Suprapubic skin (tissue), 4 donors: Measurements from ENCODE around the gene SYT8.

Source experiments
- EP300 ChIP-seq: sonication (generic); formaldehyde crosslinking; IDR thresholded peaks from one replicate; pipeline ENCODE4 v1.6.1; 2017; ENCODE audit warnings: antibody characterized with exemption
- POLR2A ChIP-seq, 2 donors: fragments of 450-650 bp; IDR thresholded peaks; one replicate each; pipeline ENCODE4 v1.6.1; 2017; ENCODE audit warnings: antibody characterized with exemption in 2 of 2, mild to moderate bottlenecking in 2 of 2, moderate library complexity in 2 of 2
- POLR2AphosphoS5 ChIP-seq, 3 donors: sonication (generic); formaldehyde crosslinking; IDR thresholded peaks; one replicate each; pipeline ENCODE4 v1.6.1; 2017; ENCODE audit warnings: antibody characterized with exemption in 3 of 3
- TF ChIP-seq, protein P1 (sequence below), 2 donors: fragments of 200-600 bp in 1 of 2; fragments of 450-650 bp in 1 of 2; sonication (generic) in 1 of 2; IDR thresholded peaks; one replicate each; pipeline ENCODE4 v1.5.1; 2016 to 2019; ENCODE audit warnings: antibody characterized with exemption in 2 of 2, mild to moderate bottlenecking in 1 of 2, moderate library complexity in 1 of 2

- TF ChIP-seq, protein P1, sequence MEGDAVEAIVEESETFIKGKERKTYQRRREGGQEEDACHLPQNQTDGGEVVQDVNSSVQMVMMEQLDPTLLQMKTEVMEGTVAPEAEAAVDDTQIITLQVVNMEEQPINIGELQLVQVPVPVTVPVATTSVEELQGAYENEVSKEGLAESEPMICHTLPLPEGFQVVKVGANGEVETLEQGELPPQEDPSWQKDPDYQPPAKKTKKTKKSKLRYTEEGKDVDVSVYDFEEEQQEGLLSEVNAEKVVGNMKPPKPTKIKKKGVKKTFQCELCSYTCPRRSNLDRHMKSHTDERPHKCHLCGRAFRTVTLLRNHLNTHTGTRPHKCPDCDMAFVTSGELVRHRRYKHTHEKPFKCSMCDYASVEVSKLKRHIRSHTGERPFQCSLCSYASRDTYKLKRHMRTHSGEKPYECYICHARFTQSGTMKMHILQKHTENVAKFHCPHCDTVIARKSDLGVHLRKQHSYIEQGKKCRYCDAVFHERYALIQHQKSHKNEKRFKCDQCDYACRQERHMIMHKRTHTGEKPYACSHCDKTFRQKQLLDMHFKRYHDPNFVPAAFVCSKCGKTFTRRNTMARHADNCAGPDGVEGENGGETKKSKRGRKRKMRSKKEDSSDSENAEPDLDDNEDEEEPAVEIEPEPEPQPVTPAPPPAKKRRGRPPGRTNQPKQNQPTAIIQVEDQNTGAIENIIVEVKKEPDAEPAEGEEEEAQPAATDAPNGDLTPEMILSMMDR (IDR thresholded peaks at IDR 0.05): no peak
- TF ChIP-seq POLR2A (IDR thresholded peaks at IDR 0.05) (no peak), POLR2AphosphoS5 (IDR thresholded peaks at IDR 0.05) (no peak), EP300 (no peak)
Measured at GRCh38 chr11:1854132-1854948, 19.6 kb downstream of the SYT8 start.
